Breast epithelium (tissue), 4 donors: ENCODE measurements around the gene GPSM1. TPM values are rescaled to one million over a fixed set of nuclear protein-coding genes. Genes with fewer than 3 reads are reported as not detected.
A peak's percentile ranks its signal among the peaks of the same experiment; 100 is the strongest.

Experiments
- DNase-seq, 2 donors: peaks; one replicate each; pipeline ENCODE4 v3.0.0-alpha.2; 2019; ENCODE audit warnings: low spot score in 2 of 2
- H3K27ac ChIP-seq, 2 donors: fragments of 200-600 bp; sonication (generic) in 1 of 2; one replicate each; pipeline ENCODE4 v1.5.1; 2016 to 2019; ENCODE audit warnings: mild to moderate bottlenecking in 1 of 2
- H3K27me3 ChIP-seq, 2 donors: fragments of 200-600 bp; sonication (generic) in 1 of 2; one replicate each; pipeline versions ENCODE4 v1.5.1 to v1.6.0; 2017 to 2019; ENCODE audit warnings: control low read depth in 1 of 2, mild to moderate bottlenecking in 1 of 2
- H3K36me3 ChIP-seq: fragments of 200-600 bp; one replicate; pipeline ENCODE4 v1.5.1; 2019
- H3K4me1 ChIP-seq, 2 donors: fragments of 200-600 bp; sonication (generic); one replicate each; pipeline ENCODE4 v1.5.1; 2016 to 2019; ENCODE audit warnings: control low read depth in 1 of 2
- H3K4me3 ChIP-seq, 3 donors: fragments of 200-600 bp; sonication (generic); 1 replicate in 2 of 3; 2 replicates in 1 of 3; pipeline ENCODE4 v1.5.1; 2016 to 2019; ENCODE audit warnings: mild to moderate bottlenecking in 3 of 3, moderate library complexity in 2 of 3
- H3K9me3 ChIP-seq, 2 donors: fragments of 200-600 bp; sonication (generic) in 1 of 2; one replicate each; pipeline ENCODE4 v1.5.1; 2016 to 2019; ENCODE audit warnings: control low read depth in 1 of 2
- CTCF ChIP-seq, 3 donors: fragments of 450-650 bp; IDR thresholded peaks; one replicate each; pipeline ENCODE4 v1.5.1; 2016 to 2017; ENCODE audit warnings: antibody characterized with exemption in 3 of 3, mild to moderate bottlenecking in 3 of 3, moderate library complexity in 3 of 3
- POLR2A ChIP-seq: fragments of 450-650 bp; IDR thresholded peaks from one replicate; pipeline ENCODE4 v1.6.1; 2016; ENCODE audit warnings: antibody characterized with exemption, mild to moderate bottlenecking, moderate library complexity
- POLR2AphosphoS5 ChIP-seq, 3 donors: sonication (generic); formaldehyde crosslinking; IDR thresholded peaks; one replicate each; pipeline ENCODE4 v1.6.1; 2017; ENCODE audit warnings: antibody characterized with exemption in 3 of 3
- intact Hi-C: fragments of 100-400 bp; cut with DNase I; formaldehyde crosslinking; loops from one replicate; pipeline ENCODE4 v1.15.1; 2023; ENCODE audit warnings: low total_unique reads
- total RNA-seq, 3 donors: library from RNA; depleted of rRNA; stranded (reverse); fragments of >200 nt; gene quantifications; one replicate each; pipeline ENCODE4 v1.1.0, GENCODE V29; 2016

Gene GPSM1
- total RNA-seq, 3 donors from 2014 or later = 5.6 to 19.0 (median 8.6) TPM

GRCh38 chr9:136355616-136356557, 28.5 kb downstream of the GPSM1 start:
- Histone ChIP-seq H3K36me3 (no peaks in the 10 kb centered on the region), H3K9me3 (no peaks in the 10 kb centered on the region), H3K27me3 (no peaks in the 10 kb centered on the region), H3K4me3 (no peak overlapping the region), H3K27ac (peak overlapping the region in 1 of 2 donors; percentile 15), H3K4me1 (peaks cover 0 to 1% of the 10 kb centered on the region in 2 donors)
- TF ChIP-seq POLR2A = no peak
- TF ChIP-seq POLR2AphosphoS5 (IDR thresholded peaks at IDR 0.05) = no peak
- TF ChIP-seq CTCF (IDR thresholded peaks at IDR 0.05) = no peak
- DNase-seq = no peak
- intact Hi-C loops = no loop called here

- Histone ChIP-seq H3K27me3 (no peaks in the 10 kb centered on the region), H3K9me3 (no peaks in the 10 kb centered on the region), H3K4me1 (peaks cover 0 to 3% of the 10 kb centered on the region in 2 donors), H3K27ac (no peak overlapping the region), H3K4me3 (no peak overlapping the region), H3K36me3 (no peaks in the 10 kb centered on the region)
- TF ChIP-seq POLR2A = no peak
- intact Hi-C loops = no loop called here
- no peak for DNase-seq
These were observed 29.9 kb downstream of the GPSM1 start for GRCh38 chr9:136357202-136357725.

- no peak overlapping the region for H3K27ac ChIP-seq
- TF ChIP-seq CTCF (IDR thresholded peaks at IDR 0.05) (no peak), POLR2A (no peak), POLR2AphosphoS5 (IDR thresholded peaks at IDR 0.05) (no peak)
- intact Hi-C loops = no loop called here
- peaks cover 0 to 3% of the 10 kb centered on the region in 2 donors for H3K4me1 ChIP-seq
- DNase-seq = no peak
- H3K27me3 ChIP-seq = no peaks in the 10 kb centered on the region
- no peaks in the 10 kb centered on the region for H3K36me3 ChIP-seq
- H3K9me3 ChIP-seq = no peaks in the 10 kb centered on the region
- H3K4me3 ChIP-seq = no peak overlapping the region
These were observed 30.7 kb downstream of the GPSM1 start for GRCh38 chr9:136358016-136358415.

- Histone ChIP-seq H3K4me3 (no peak overlapping the region), H3K27ac (no peak overlapping the region), H3K4me1 (peaks cover 1 to 3% of the 10 kb centered on the region in 2 donors), H3K36me3 (no peaks in the 10 kb centered on the region), H3K9me3 (no peaks in the 10 kb centered on the region), H3K27me3 (no peaks in the 10 kb centered on the region)
- DNase-seq = no peak
- intact Hi-C loops = no loop called here
- TF ChIP-seq CTCF (IDR thresholded peaks at IDR 0.05) = no peak
These were observed 31.5 kb downstream of the GPSM1 start for GRCh38 chr9:136358888-136359287.

- H3K36me3 ChIP-seq = no peaks in the 10 kb centered on the region
- no peak for DNase-seq
- TF ChIP-seq CTCF (IDR thresholded peaks at IDR 0.05) (no peak), POLR2AphosphoS5 (IDR thresholded peaks at IDR 0.05) (no peak), POLR2A (no peak)
- peaks cover 3 to 7% of the 10 kb centered on the region in 2 donors for H3K4me1 ChIP-seq
- no peaks in the 10 kb centered on the region for H3K27me3 ChIP-seq
- H3K9me3 ChIP-seq = no peaks in the 10 kb centered on the region
- H3K27ac ChIP-seq = peak overlapping the region in 1 of 2 donors; percentile 97
- intact Hi-C loops = loop anchor here (5.0 kb wide), 1 partner anchor 1292 kb away; no protein-coding TSS in a partner anchor
- H3K4me3 ChIP-seq = peak overlapping the region in 1 of 3 donors; percentile 40
These were observed 32.7 kb downstream of the GPSM1 start for GRCh38 chr9:136359774-136360718.
